Coronary artery (tissue), 2 donors: ENCODE data around the gene CA12.
"Not testable (repeated sequence)": the region's sequence is repeated elsewhere in the genome, so short reads cannot be mapped to it uniquely, and the experiment has no call there.

ENCODE experiments used
- DNase-seq: peaks from one replicate; pipeline ENCODE4 v3.0.0-alpha.2; 2017; ENCODE audit warnings: low spot score
- H3K27ac ChIP-seq, 2 donors: fragments of 200-600 bp; sonication (generic); one replicate each; pipeline ENCODE4 v1.5.1; 2016 to 2019
- H3K4me3 ChIP-seq: fragments of 200-600 bp; sonication (generic); 2 replicates; pipeline ENCODE4 v1.5.1; 2016; ENCODE audit warnings: mild to moderate bottlenecking, moderate library complexity
- TF ChIP-seq, protein P1 (sequence below): fragments of 200-600 bp; sonication (generic); IDR thresholded peaks from one replicate; pipeline ENCODE4 v1.5.1; 2019; ENCODE audit warnings: antibody characterized with exemption

Gene CA12

DNA sequence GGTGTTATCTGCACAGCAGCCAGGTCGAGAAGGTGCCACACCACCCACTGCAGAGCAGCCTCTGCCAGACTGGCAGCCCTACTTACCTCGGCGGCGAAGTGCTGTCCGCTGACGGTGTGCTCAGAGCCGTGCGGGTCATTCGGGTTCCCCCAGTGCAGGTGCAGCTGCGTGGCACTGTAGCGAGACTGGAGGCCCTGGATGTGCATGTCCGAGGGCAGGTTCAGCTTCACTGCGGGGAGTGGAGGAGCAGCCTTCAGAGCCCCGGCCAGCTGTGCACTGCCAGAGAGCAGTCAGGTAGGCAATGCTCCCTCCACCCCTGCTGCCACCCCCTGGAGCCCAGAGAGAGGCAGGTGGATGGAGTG lies 36.3 kb downstream of the CA12 start:
- H3K4me3 ChIP-seq, result no peak overlapping the region
- no peak for DNase-seq
- TF ChIP-seq, protein P1, sequence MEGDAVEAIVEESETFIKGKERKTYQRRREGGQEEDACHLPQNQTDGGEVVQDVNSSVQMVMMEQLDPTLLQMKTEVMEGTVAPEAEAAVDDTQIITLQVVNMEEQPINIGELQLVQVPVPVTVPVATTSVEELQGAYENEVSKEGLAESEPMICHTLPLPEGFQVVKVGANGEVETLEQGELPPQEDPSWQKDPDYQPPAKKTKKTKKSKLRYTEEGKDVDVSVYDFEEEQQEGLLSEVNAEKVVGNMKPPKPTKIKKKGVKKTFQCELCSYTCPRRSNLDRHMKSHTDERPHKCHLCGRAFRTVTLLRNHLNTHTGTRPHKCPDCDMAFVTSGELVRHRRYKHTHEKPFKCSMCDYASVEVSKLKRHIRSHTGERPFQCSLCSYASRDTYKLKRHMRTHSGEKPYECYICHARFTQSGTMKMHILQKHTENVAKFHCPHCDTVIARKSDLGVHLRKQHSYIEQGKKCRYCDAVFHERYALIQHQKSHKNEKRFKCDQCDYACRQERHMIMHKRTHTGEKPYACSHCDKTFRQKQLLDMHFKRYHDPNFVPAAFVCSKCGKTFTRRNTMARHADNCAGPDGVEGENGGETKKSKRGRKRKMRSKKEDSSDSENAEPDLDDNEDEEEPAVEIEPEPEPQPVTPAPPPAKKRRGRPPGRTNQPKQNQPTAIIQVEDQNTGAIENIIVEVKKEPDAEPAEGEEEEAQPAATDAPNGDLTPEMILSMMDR, result no peak
- no peak overlapping the region for H3K27ac ChIP-seq

DNA sequence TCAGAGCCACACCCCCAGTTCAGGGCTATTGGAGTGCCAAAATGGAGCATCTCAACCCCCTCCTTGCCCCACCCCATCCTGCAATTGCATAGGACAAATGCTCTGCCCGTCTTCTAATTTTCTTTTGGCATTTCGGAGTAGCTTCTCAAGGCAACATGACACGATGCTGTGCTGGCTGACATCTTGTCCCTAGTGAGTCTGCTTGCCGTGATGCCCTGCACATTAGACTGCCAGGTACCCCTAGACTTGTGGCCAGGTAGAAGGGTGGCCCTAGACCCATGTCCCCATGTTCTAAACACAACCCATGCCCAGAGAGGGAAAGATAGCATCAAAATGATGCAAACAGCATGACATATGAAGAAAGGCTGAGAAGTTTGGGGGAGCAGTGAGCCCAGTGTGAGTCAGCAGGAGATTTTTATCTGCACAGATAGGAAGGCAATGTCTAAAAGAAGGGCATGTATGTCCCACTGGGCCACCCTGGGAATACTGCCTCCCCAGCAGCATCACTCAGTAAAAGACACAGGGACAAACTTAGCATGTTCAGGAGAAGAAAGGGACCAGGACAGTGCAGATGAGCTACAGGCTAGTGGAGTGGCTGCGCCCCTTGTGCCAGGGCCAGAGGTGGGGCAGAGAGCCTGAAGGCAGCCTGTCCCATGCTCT lies 36.8 kb downstream of the CA12 start:
- no peak overlapping the region for H3K4me3 ChIP-seq
- no peak for DNase-seq
- no peak overlapping the region for H3K27ac ChIP-seq
- TF ChIP-seq, protein P1, result no peak

DNA sequence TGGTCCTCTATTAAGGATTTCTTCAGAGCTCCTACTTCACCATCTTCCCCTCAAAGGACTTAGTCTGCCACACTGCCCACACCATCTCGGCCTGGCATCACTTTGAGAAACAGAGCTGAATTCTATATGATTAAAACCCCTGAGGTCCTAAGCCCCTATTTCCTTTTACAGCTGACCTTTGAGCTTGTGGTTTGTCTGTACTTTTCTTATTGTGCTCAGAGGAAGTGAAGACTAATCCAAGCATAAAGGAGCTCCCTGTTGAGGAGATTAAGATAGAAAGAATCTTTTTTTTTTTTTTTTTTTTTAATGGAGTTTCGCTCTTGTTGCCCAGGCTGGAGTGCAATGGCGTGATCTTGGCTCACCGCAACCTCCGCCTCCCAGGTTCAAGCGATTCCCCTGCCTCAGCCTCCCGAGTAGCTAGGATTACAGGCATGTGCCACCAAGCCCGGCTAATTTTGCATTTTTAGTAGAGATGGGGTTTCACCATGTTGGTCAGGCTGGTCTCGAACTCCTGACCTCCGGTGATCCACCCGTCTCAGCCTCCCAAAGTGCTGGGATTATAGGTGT lies 38.6 kb downstream of the CA12 start:
- not testable (repeated sequence) for H3K4me3 ChIP-seq, H3K27ac ChIP-seq, DNase-seq

DNA sequence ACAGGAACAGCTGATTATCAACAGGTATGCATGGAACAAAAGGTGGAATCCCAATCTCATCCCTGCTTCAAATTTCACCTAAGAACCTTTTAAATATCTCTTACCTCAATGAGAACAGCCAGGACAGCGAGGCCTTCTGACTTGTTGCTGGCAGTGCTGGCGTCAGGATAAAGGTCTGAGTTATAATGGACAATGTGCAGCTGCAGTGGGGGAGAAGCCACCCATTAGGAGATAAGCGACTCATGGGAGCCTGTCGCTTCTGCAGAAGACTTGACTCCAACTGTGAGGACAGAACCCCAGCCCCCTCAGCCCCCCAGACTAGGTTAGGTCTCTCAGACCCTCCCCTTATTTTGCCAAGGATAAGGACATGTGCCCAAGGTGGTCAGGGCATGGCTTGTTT lies 39.7 kb downstream of the CA12 start:
- no peak overlapping the region for H3K4me3 ChIP-seq
- TF ChIP-seq, protein P1, result no peak
- no peak for DNase-seq
- no peak overlapping the region for H3K27ac ChIP-seq

DNA sequence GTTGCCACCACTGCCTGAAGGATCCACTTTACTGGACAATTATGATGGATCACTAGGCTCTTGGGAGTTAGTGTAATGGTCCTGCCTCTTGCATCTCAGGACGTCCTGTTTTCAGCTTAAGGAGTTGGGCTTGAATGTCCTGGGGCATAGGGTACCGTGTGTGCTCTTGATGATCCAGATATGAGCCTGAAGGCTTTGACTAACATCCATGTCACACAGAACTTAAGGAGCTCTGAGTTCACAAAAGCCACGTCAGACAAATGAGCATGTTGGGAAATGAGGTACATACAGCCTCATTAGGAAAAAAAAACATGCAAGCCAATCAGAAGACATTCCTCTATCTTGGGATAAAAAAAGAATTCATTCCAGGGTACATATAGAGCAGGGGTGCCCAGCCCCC lies 40.8 kb downstream of the CA12 start:
- TF ChIP-seq, protein P1, result no peak
- DNase-seq, result no peak
- H3K27ac ChIP-seq, result no peak overlapping the region
- no peak overlapping the region for H3K4me3 ChIP-seq

DNA sequence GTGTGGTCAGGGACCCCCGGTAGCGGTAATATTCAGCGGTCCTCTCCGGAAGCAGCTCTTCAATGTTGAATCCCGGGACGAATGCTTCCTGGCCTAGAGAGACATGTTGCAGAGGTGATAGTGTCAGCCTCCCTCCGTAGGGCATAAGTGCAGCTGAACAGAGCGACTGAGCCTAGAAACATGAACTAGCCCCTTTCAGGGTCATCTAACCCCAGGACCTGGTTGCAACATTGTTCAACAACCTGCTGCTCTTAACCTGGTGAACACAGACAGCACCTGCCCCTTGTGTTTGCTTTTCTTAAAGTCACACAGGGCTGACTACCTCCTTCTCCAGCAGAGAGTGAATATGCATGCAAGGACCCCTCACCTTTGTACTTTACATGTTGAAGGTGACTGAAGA lies 41.3 kb downstream of the CA12 start:
- no peak for DNase-seq
- TF ChIP-seq, protein P1, result no peak
- H3K27ac ChIP-seq, result no peak overlapping the region
- no peak overlapping the region for H3K4me3 ChIP-seq

DNA sequence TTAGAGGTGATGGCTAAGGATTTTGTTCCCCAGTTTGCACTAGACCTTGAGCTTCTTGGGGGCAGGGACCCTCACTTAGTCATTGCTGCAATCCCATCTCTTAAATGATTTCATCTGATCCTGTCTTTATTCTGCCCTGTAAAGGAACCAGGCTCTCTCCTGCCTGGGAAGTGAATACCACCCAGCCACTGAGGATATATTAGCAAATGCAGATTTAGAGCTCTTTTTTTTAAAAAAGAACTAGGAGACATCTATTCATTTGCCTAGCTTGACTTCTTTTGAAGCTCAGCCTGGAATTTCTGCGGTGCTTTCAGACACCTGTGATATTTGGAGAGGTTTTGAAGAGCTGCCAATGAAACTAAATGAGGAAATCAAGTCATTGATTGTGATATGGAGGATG lies 41.8 kb downstream of the CA12 start:
- no peak overlapping the region for H3K4me3 ChIP-seq
- no peak overlapping the region for H3K27ac ChIP-seq
- TF ChIP-seq, protein P1, result no peak
- DNase-seq, result no peak
